GM21360 (cell line): ENCODE results near the gene ISCU.
A peak's percentile ranks its signal among the peaks of the same experiment; 100 is the strongest.
"Not testable (repeated sequence)": the region's sequence is repeated elsewhere in the genome, so short reads cannot be mapped to it uniquely, and the experiment has no call there.

ENCODE experiments used
- ATAC-seq: cut with Tn5 transposase; IDR thresholded peaks from one replicate; pipeline ENCODE4 v1.9.1; 2021; ENCODE audit warnings: mild to moderate bottlenecking, moderate library complexity; ENCODE audit not compliant: unreplicated experiment

ISCU gene

DNA sequence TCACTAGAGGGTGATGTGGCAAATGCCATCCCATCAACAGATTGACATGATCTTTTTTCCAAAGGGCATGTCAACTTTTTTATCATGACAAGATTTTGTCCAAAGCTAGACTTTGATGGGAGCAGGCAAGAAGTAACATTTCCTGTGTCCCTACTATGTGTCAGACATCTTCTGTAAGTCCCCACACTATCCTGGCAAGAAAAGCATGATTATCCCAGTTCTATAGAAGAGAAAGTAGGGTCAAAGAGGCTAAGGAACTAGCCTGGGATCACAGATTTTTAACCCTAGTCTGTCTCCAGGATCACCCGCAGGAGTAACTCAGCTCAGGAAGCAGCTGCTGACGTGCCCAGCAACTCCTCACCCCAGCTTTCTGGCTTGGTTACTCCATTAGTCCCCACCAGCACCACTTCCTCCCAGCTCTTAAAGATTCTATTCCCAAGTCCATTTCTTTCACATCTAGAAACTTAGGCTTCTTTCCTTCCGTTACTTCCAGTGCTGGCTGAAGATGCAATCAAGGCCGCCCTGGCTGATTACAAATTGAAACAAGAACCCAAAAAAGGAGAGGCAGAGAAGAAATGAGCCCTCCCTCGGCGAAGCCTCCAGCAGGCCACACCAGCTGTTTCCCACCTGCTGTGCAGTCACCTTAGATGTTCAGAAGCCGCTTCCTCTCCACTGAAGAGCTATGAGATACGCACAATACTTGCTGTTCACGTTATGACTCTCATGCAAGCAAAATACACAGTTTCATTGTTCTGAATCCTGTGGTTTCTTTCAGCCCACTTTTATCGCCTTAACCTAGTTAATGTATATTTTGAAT, 6.2 kb downstream of the ISCU start:
- peak; percentile 67 for ATAC-seq

DNA sequence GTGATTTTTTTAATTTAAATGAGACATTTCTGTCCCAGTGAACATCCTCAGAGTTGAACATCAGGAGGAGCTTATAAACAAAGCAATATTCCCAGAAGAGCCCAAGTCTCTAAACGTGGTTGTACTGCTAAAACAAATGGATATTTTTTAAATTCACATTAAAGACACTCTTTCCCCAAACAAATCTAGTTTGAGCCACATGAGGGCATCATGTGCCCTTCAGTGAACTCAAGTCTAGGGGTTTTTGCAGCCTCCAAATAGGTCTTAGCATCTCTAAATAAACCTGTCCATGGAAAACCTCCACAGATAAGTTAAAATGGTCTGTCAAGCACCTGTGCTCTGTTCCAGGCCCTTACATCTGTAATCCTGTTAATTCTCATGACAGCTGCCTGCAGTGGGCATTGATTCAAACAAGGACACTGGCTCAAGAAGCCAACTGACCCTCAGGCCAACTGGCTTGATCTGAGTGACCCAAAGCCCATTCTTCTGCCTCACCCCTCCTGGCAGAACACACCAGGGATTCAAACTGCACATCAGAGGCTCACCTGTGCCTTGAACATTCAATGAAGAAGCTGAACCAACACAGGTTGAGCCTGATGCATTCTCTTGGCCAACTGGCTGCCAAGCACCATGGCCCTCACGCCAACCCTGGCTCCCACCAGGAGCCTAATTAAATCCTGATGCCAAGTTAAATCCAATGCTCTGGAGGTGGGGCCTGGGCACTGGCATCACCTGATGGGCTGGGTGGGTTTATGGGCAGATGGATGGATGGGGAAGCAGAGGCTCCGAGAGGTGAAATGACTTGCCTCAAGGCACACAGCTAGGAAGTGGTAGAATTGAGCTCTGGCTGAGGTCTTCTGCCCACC, 8.6 kb downstream of the ISCU start:
- no peak for ATAC-seq

DNA sequence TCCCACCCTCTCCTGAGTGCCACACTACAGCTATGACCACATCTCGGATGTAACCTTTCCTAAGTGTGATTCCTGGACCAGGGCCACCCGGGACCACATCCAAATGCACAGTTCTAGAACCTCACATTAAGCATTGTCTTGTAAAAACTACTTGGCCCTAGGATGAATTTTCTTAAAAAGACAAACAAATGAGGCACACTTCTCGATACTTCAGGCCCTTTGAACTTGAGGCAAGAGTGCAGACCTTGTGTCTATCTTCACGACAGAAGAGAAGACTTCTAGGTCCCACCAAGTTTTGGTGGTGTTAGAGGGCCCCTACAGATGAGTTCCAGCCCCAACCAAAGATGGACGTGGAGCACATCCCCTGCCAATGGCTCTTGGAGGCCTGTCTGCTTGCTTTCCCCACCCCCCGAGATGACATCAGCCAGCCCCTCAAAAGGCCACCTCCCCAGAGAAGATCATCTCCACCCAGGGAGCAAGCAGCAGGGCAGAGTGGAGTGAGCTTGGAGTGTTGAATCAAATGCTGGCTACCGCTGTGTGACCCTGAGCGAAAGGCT, 9.3 kb downstream of the ISCU start:
- ATAC-seq: no peak

DNA sequence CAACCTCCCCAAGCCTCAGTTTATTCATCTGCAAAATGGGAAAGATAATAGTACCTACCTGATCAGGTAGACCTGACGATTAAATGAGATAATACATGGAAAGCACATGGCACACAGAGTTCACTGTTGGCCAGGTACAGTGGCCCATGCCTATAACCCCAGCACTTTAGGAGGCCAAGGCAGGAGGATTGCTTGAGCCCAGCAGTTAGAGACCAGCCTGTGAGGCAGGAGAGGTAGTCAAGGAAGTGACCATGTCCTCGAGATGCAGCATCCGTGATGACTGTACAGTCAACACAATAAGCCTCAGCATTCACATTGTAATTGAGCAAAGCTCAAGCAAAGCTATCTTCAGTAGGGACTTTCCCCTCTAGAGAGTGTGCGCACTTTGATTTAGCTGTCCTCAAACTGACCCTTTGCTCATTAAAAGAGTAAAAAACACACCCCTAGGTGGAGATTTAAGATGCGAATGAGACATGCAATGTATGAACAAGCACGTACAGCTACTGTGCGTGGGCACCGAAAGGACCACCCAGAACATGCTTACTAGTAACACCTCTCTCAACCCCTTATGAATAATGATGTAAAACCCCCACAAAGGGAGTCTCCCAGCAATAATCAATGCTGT, 9.9 kb downstream of the ISCU start:
- ATAC-seq: no peak

DNA sequence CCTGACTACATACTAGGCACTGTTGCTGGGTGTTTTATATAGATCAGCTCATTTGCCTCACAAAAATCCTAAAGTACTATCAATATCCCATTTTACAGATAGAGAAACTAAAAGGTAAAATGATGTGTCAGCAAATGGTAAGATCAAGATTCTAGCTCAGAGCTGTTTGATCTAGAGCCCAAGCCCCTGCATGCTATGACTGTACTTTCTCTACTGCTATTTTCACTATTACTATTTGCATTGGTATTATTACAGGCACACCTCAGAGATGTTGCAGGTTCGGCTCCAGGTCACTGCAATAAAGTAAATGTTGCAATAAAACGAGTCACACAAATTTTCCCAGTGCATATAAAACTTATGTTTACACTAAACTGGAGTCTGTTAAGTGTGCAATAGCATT, 10.9 kb downstream of the ISCU start:
- no peak for ATAC-seq

DNA sequence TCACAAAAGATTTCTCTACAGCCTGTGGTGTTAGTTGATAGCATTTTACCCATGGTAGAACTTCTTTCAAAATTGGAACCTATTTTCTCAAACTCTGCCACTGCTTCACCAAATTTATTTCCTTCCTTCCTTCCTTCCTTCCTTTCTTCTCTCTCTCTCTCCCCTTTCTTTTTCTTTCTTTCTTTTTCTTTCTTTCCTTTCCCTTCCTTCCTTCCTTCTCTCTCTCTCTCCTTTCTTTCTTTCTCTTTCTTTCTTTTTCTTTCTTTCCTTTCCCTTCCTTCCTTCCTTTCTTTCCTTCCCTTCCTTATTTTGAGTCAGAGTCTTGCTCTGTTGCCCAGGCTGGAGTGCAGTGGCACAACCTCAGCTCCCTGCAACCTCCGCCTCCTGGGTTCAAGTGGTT, 11.9 kb downstream of the ISCU start:
- not testable (repeated sequence) for ATAC-seq

DNA sequence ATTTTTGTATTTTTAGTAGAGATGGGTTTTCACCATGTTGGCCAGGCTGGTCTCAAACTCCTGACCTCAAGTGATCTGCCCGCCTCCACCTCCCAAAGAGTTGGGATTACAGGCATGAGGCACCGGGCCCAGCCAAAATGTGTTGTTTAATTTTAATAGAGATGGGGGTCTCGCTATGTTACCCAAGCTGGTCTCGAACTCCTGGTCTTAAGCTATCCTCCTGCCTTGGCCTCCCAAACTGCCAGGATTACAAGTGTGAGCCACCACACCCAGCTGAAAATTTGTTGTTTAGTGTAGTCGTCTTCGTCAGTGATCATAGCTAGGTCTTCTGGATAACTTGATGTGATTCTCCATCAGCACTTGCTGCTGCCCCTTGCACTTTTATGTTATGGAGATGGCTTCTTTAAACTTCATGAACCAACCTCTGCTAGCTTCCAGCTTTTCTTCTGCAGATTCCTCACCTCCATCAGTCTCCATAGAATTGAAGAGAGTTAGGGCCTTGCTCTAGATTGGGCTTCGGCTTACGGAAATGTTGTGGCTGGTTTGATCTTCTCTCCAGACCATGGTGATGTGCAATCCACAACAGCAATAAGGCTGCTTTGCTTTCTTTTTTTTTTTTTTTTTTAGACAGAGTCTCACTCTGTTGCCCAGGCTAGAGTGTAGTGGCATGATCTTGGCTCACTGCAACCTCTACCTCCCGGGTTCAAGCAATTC, 13.0 kb downstream of the ISCU start:
- ATAC-seq: no peak

DNA sequence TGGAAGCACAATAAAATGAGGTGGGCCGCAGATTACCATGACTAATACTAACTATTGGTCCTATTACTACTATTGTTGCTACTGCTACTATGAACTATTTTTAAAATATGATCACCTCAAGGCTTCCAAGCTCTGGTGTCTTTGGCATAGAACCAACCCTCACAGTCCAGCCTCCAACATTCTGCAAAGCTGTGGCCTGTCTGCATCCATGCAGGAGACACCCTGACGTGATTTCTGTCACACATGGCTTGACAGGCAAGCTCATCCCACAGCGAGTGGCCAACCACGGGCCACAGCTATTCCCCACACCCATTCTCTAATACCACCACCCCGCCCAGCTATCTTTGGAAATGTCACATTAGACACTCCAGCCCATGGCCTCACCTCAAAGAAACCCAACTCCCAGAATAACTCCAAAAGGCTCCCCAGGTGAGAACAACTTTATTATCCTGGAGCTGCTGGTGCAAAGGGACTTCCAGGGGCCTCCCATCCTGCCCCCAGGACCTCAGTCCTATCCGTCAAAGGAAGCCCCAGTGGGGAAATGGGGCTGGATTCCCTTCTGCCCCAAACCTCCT, 14.4 kb downstream of the ISCU start:
- no peak for ATAC-seq

DNA sequence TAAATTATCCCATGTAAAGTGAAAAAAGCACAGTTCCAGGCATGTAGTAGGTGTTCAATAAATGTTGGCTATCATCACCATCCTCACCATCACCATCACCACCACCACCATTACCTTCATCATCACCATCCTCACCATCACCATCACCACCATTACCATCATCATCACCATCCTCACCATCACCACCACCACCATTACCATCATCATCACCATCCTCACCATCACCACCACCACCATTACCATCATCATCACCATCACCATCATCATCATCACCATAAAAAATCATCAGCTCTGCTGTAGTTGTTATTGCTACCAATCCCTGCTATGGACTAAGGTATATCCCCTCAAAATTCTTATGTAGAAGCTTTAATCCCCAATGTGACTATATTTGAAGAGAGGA, 15.1 kb downstream of the ISCU start:
- no peak for ATAC-seq

DNA sequence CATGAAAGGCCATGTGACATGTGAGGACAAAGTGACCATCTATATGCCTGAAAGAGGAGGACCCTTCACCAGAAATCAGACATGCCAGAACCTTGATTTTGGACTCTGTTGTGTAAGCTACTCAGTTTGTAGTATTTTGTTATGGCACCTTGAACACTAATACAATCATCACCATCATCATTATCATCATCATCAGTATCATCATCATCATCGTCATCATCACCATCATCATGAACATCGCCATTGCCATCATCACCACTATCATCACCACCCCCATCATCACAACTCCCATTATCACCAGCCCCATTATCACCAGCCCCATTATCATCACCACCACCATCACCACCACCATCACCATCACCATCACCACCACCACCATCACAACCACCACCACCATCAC, 15.9 kb downstream of the ISCU start:
- ATAC-seq: no peak

DNA sequence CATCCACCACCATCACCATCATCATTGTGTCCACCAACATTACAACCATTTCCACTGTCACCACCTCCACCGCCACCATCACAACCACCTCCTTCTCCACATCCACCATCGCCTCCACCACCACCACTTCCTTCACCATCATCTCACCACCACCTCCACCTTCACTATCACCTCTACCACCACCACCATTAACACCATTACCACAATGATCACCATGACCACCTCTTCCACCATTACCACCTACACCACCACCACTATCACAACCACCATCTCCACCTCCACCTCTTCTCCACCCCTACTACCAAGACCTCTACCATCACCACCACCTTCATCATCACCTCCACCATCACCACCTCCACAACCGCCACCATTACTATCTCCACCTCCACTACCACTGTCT, 16.4 kb downstream of the ISCU start:
- no peak for ATAC-seq

DNA sequence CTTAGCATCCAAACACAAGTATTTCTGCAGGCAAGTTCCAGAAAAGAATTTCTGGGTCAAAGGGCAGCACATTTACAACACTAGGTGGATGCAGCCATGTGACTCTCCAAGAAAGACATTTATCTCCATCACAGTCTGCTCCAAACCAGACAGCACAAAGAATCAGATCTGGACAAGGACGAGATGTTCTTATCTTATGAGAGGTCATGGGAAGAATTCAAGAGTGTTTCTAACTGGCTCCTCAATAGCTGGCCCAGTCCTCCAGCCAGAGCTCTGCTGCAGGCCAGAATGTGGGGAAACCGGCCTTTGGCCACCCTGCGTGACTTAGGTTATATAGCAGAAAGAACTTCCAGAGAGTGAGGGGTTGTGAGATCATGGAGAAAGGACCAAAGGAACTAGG, 18.1 kb downstream of the ISCU start:
- ATAC-seq: no peak

DNA sequence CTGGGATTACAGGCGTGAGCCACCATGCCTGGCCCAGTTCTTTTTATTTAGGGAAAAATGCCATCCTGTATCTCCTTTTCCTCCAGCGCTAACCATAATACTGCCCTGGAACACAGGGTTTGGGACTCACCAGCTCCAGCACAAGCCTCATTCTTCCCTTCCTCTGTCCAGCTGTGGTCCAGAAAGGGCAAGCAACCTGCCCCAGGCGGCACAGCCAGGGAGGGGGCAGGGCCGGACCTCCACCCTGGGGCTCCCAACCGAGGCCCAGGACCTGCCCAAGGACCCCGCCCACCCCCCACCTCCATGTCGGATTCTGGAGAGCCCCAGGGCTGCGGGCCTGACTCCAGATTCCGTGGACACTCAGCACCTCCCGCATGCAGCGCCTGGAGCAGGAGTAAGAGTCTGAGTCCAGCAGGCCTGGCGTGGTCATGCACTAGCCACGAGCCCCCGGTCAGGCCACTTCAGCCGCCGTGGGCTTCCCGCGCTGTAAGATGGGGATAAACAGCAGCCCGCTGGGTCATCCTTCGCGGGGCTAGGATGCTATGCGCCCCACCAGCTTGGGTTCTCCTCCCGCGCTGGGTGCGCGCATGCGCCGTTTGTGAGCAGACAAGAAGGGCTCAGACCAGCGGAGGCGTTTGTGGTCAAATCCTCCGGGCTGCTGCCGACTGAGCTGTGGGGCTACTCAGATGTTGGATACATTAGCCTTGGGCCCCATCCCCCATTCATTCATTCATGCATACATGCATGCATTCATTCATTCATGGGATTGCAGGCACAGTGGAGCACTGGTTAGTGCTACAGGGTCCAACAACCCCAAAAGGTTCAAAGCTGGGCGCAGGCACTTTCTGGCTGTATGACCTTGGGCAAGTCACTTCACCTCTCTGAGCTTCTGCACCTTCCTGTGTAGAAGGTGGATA, 19.2 kb downstream of the ISCU start:
- ATAC-seq: no peak

DNA sequence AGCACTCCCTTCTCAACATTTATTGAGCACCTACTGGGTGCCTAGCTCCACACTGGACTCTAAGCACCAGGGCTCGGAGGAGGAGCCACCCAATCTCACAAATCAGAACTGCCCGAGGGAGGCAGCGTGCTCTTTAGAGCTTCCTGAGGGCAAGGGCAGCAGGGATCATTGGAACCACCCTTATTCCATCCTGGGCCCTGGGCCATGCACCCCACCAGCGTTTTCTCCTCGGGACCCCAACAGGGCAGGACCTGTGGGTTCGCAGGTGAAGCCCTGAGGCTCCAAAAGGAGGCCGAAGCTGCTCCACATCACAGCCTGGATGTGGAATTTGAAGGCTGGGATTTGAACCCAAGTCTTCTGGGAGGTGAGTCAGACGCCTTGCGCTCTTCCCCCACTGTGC, 20.1 kb downstream of the ISCU start:
- no peak for ATAC-seq

DNA sequence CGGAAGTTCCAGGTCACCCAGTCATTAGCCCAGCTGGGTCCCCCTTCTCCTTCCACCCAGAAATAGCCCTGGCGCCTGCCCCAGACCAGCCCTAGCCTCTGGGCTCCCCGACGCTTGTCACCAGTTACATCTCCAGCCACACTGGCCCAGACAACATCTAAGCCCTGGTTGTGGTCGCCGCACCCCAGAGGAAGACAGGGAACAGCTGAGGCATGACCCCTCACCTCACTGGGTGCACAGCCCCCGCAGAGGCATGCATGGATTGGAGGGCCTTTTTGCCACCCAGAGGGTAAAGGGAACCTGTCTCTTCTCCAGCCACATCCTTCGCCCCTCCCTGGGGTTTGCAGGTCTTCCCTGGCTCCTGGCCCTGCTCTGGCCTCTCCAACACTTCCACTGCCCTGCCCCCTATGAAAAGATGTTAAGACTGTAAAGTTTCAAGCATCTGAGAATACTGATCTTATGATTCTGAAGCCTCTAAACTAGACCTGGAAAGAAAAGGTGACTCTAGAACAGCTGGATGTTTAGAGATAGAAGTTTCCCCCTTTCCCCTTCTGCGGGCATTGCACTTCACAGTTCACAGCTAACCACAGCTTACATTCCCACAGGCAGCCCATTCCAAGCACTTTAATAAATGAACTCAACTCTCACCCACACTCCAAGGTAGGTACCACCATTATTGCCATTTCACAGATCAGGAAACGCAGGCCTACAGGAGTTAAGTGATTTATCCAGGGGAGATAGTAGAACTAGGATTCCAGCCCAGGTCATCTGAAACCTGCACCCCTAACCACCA, 20.8 kb downstream of the ISCU start:
- no peak for ATAC-seq

DNA sequence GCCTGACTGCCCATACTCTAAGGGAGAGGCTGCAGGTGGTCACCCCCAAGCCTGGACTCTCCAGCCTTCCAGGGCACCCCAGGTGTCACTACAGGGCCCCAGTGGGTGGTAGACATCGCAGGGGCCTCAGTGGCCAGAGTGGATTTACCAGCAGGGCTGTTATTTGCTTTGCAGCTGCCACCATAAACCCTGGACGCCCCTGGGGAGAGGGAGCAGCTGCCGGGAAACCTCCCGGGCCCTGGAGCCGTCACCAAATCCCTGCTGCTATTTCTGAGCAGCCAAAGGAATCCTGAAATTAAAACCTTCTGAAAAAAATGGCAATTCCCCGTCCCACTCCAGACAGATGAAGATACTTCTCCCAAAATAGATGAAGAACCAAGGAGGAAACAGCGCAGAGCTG, 21.6 kb downstream of the ISCU start:
- no peak for ATAC-seq

DNA sequence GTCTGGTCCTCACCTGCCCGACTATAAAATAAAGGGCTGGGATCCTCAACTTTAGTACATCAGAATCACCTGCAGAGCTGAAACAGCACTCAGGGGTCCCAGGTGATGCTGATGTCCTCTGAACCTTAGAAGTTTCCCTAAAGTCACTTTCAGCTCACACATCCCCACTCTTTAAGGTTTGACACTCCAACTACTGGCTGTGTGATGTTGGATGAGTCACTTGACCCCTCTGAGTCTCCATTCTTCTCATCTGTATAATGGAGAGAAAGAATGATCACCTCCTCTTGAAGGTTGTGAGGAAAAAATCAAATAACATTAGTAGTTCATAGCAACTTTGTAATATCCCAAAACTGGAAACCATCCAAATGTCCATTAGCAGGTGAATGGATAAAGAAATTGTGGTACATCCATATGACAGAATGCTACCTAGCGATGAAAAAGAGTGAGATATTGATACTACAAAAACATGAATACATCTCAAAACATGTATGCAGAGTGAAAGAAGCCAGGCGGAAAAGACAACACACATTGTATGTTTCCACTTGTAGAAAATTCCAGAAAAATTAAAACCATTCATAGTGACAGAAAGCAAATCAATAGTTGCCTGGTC, 22.2 kb downstream of the ISCU start:
- ATAC-seq: no peak

DNA sequence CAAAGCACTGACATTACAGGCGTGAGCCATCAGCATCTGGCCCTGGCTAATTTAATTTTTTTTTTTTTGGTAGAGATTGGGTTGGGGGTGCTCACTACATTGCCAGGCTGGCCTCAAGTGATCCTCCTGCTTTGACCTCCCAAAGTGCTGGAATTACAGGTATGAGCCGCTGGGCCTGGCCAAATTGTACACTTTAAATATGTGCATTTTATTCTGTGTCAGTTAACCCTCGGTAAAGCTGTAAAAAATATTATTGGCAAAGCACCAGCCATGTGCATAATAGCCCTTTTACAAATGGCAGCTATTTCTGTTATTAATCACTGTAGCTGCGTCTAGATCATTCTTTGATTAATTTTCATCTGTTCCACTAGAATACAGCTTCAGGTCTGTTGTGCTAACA, 23.5 kb downstream of the ISCU start:
- ATAC-seq: no peak
